GM12878 (cell line): Measurements from ENCODE around the gene WIPF1. TPM values are rescaled to one million over a fixed set of nuclear protein-coding genes. Genes with fewer than 3 reads are reported as not detected.

Source experiments
- ATAC-seq: fragments of 200-7000 bp; cut with Tn5 transposase; 3 replicates; pipeline ENCODE4 v1.9.1; 2020; ENCODE audit warnings: mild to moderate bottlenecking, moderate library complexity
- BruUV-seq: library from RNA; stranded (reverse); fragments of 400-500 nt; replicated peaks from 2 replicates; lab custom pipeline; 2021; lab: Mats Ljungman, UMichigan
- CTCF ChIA-PET: fragments of 300-600 bp; sonication (Branson Sonifier 250); formaldehyde crosslinking; extraction: SDS; loops from one replicate; lab custom pipeline; 2021; ENCODE audit warnings: inconsistent platforms; lab: Yijun Ruan, JAX
- POLR2A ChIA-PET: fragments of 350-600 bp; formaldehyde crosslinking; extraction: SDS; loops from one replicate; lab custom pipeline; 2021; ENCODE audit warnings: inconsistent platforms; lab: Charles Lee
- RAD21 ChIA-PET: fragments of 300-600 bp; sonication (Branson Sonifier 250); formaldehyde crosslinking; loops from one replicate; lab custom pipeline; 2023; ENCODE audit warnings: antibody characterized with exemption; ENCODE audit not compliant: unreplicated experiment; lab: Charles Lee
- SMC1A ChIA-PET: fragments of 300-600 bp; sonication (Branson Sonifier 250); formaldehyde crosslinking; loops from one replicate; lab custom pipeline; 2023; ENCODE audit not compliant: unreplicated experiment, uncharacterized antibody; lab: Charles Lee
- DNase-seq: peaks from one replicate; pipeline ENCODE4 v3.0.0-alpha.2; 2011; ENCODE audit warnings: low read depth, low spot score
- FAIRE-seq: peaks from 3 replicates; lab custom pipeline; 2011; peaks lifted over from hg19 to GRCh38; lab: Jason Lieb, UNC
- H2AFZ ChIP-seq: 2 replicates; pipeline ENCODE4 v1.6.0; 2011; ENCODE audit warnings: low read depth, low read length, control low read depth; ENCODE audit not compliant: control insufficient read depth
- H3K27ac ChIP-seq: 2 replicates; pipeline ENCODE4 v1.5.1; 2011; ENCODE audit warnings: control low read depth; ENCODE audit not compliant: control insufficient read depth, insufficient read depth
- H3K27me3 ChIP-seq, 2 experiments: replicated peaks in 1 of 2; 2 replicates each; pipeline versions ENCODE4 v1.6.0 to v1.6.1; 2011; ENCODE audit warnings: low read length in 1 of 2; ENCODE audit not compliant: control insufficient read depth in 2 of 2, insufficient read depth in 2 of 2
- H3K36me3 ChIP-seq, 2 experiments: 2 replicates each; pipeline ENCODE4 v1.5.1; 2011; ENCODE audit warnings: low read length in 1 of 2; ENCODE audit not compliant: control insufficient read depth in 2 of 2, insufficient read depth in 2 of 2
- H3K4me1 ChIP-seq: 2 replicates; pipeline ENCODE4 v1.6.1; 2011; ENCODE audit warnings: mild to moderate bottlenecking, low read length, moderate library complexity, mixed read lengths; ENCODE audit not compliant: control insufficient read depth, insufficient read depth
- H3K4me2 ChIP-seq: 2 replicates; pipeline ENCODE4 v1.6.0; 2011; ENCODE audit warnings: control low read depth; ENCODE audit not compliant: control insufficient read depth, insufficient read depth
- H3K4me3 ChIP-seq: fragments of 200-600 bp; sonication (generic); 2 replicates; pipeline ENCODE4 v1.5.1; 2016
- H3K79me2 ChIP-seq: 2 replicates; pipeline ENCODE4 v1.6.0; 2011; ENCODE audit warnings: low read length; ENCODE audit not compliant: control insufficient read depth, insufficient read depth
- H3K9ac ChIP-seq: 2 replicates; pipeline ENCODE4 v1.8.0; 2011; ENCODE audit warnings: low read length, control low read depth, mixed read lengths; ENCODE audit not compliant: control insufficient read depth, insufficient read depth
- H3K9me3 ChIP-seq: replicated peaks from 3 replicates; pipeline ENCODE4 v1.5.1; 2011; ENCODE audit warnings: mild to moderate bottlenecking, low read length; ENCODE audit not compliant: control insufficient read depth, insufficient read depth
- H4K20me1 ChIP-seq: 2 replicates; pipeline ENCODE4 v1.6.0; 2011; ENCODE audit not compliant: control insufficient read depth, insufficient read depth
- CHD4 ChIP-seq: fragments of 200-600 bp; sonication (generic); IDR thresholded peaks from 2 replicates; pipeline ENCODE4 v1.6.1; 2016; ENCODE audit warnings: mild to moderate bottlenecking
- FOS ChIP-seq: IDR thresholded peaks from 3 replicates; pipeline ENCODE4 v1.6.1; 2011; ENCODE audit warnings: borderline replicate concordance; ENCODE audit not compliant: insufficient read length; ENCODE audit errors: extremely low read depth
- MEF2A ChIP-seq: IDR thresholded peaks from 2 replicates; pipeline ENCODE4 v1.6.1; 2011; ENCODE audit warnings: low read depth, mild to moderate bottlenecking, low read length, moderate library complexity; ENCODE audit not compliant: insufficient read depth
- NR2C1 ChIP-seq: fragments of 450-650 bp; IDR thresholded peaks from 2 replicates; pipeline ENCODE4 v1.6.1; 2017; ENCODE audit warnings: antibody characterized with exemption, mild to moderate bottlenecking, moderate library complexity
- RBBP5 ChIP-seq: fragments of 200-600 bp; sonication (generic); conservative IDR thresholded peaks from 2 replicates; pipeline ENCODE4 v1.6.1; 2016
- ZNF622 ChIP-seq: fragments of 450-650 bp; IDR thresholded peaks from 2 replicates; pipeline ENCODE4 v1.6.1; 2017; ENCODE audit warnings: mild to moderate bottlenecking, inconsistent platforms
- WGBS: methylation state at CpG from one replicate; pipeline ENCODE4 v1.1.6; 2016; ENCODE audit warnings: low lambda C conversion rate; ENCODE audit not compliant: insufficient replicate concordance, insufficient coverage; ENCODE audit errors: missing lambda C conversion rate; 5-methylcytosine and 5-hydroxymethylcytosine counted together
- in situ Hi-C: fragments of 300-500 bp; cut with MboI; formaldehyde crosslinking; loops from 9 replicates; pipeline ENCODE4 v1.14.3; 2018; ENCODE audit warnings: mixed read lengths
- intact Hi-C: fragments of 100-400 bp; cut with micrococcal nuclease; formaldehyde crosslinking; loops from one replicate; pipeline ENCODE4 v1.14.2; 2022; ENCODE audit not compliant: unreplicated experiment
- polyA plus RNA-seq, 11 experiments: library from polyadenylated mRNA; depleted of rRNA in 4 of 11; unstranded in 6 of 11; stranded (reverse) in 5 of 11; fragments of >200 nt; fragmentation: Nextera tagmentation in 4 of 11; fragmentation: Illumina TruSeq in 1 of 11; extraction: Ambion mirVana in 4 of 11; extraction: Trizol in 1 of 11; gene quantifications; 1 replicate in 1 of 11; 2 replicates in 10 of 11; pipeline versions ENCODE4 v1.2.1 to v1.2.3, GENCODE V29; 2011 to 2016; ENCODE audit warnings: inconsistent platforms in 2 of 11, missing spikeins in 2 of 11, low read depth in 1 of 11
- total RNA-seq, 4 experiments: library from RNA; depleted of rRNA in 3 of 4; stranded (reverse); fragments of >200 nt in 3 of 4; fragmentation: Illumina TruSeq in 1 of 4; extraction: Trizol in 1 of 4; gene quantifications; 2 replicates each; pipeline versions ENCODE4 v1.2.1 to v1.2.3, GENCODE V29; 2013 to 2021
- TF ChIP-seq, protein P1 (sequence below): fragments of 450-650 bp; formaldehyde crosslinking; IDR thresholded peaks from 2 replicates; pipeline ENCODE4 v1.4.0; 2020; ENCODE audit warnings: mild to moderate bottlenecking, moderate library complexity
- TF ChIP-seq, protein P2 (sequence below): fragments of 450-650 bp; IDR thresholded peaks from 2 replicates; pipeline ENCODE4 v1.6.1; 2014; ENCODE audit warnings: mild to moderate bottlenecking

WIPF1 gene
- total and polyA plus RNA-seq, 10 of the 15 experiments (the other 5 are each of a cell fraction or from before 2014, with no cell fraction given): 23.1 to 188 (median 68.9) TPM

DNA sequence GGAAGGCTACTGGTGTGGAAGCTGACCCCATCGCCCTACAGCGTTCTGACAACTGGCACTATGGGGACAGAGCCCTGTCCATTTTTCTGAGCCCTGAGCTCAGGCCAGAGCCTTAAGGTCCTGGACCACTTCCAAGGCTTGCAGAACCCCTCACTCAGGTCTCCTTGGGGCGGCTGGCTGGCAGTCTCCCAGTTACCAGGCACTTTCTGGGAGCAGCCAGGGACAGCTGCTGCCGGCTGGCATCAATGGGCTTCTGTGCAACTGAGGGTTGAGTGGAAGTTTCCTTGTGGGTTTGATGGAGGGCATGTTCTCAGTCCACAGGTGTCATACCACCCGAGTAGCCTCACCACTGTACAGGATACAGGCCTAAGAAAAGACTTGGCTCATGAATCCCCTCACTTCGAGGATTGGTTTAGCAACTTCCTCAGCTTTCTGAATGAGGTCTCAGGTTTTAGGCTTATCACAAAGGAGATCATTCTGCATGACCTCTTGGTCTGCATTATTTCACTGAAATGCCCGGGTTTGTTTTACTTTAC, 27.4 kb upstream of the WIPF1 start:
- Histone ChIP-seq H3K4me2 (no peak overlapping the region), H3K9ac (no peak overlapping the region), H3K27me3 (no peaks in the 10 kb centered on the region), H4K20me1 (no peaks in the 10 kb centered on the region), H3K36me3 (peaks cover 1 to 10% of the 10 kb centered on the region in 2 experiments; a peak in 2 of 4 replicates), H3K79me2 (no peaks in the 10 kb centered on the region; the same call in 1 of the 2 replicates), H3K27ac (no peak overlapping the region), H3K9me3 (no peaks in the 10 kb centered on the region), H3K4me3 (no peak overlapping the region), H2AFZ (no peak overlapping the region), H3K4me1 (no peaks in the 10 kb centered on the region; the same call in 1 of the 2 replicates)
- no peak for FAIRE-seq
- ATAC-seq: no peak
- intact Hi-C loops: no loop called here
- ChIA-PET SMC1A (interaction anchor here (0.6 to 16.0 kb wide), 4 partner anchors 9 to 48 kb away, joined by 3 to 512 read pairs (median 17); partner anchors contain the start of gene WIPF1), CTCF (interaction anchor here (1.4 to 2.6 kb wide), 2 partner anchors 9 to 27 kb away, joined by 4 to 9 read pairs; partner anchors contain the start of gene WIPF1), RAD21 (interaction anchor here (1.4 kb wide), 1 partner anchor 31 kb away, joined by 3 read pairs; no protein-coding TSS in a partner anchor), POLR2A (interaction anchor here (1.6 to 3.5 kb wide), 4 partner anchors 8 to 61 kb away, joined by 4 to 27 read pairs (median 10); no protein-coding TSS in a partner anchor)
- in situ Hi-C loops: no loop called here
- BruUV-seq: no TSS peak
- 90% methylated on average over 7 of the region's 7 CpGs for WGBS
- DNase-seq: no peak
- TF ChIP-seq, protein P1, sequence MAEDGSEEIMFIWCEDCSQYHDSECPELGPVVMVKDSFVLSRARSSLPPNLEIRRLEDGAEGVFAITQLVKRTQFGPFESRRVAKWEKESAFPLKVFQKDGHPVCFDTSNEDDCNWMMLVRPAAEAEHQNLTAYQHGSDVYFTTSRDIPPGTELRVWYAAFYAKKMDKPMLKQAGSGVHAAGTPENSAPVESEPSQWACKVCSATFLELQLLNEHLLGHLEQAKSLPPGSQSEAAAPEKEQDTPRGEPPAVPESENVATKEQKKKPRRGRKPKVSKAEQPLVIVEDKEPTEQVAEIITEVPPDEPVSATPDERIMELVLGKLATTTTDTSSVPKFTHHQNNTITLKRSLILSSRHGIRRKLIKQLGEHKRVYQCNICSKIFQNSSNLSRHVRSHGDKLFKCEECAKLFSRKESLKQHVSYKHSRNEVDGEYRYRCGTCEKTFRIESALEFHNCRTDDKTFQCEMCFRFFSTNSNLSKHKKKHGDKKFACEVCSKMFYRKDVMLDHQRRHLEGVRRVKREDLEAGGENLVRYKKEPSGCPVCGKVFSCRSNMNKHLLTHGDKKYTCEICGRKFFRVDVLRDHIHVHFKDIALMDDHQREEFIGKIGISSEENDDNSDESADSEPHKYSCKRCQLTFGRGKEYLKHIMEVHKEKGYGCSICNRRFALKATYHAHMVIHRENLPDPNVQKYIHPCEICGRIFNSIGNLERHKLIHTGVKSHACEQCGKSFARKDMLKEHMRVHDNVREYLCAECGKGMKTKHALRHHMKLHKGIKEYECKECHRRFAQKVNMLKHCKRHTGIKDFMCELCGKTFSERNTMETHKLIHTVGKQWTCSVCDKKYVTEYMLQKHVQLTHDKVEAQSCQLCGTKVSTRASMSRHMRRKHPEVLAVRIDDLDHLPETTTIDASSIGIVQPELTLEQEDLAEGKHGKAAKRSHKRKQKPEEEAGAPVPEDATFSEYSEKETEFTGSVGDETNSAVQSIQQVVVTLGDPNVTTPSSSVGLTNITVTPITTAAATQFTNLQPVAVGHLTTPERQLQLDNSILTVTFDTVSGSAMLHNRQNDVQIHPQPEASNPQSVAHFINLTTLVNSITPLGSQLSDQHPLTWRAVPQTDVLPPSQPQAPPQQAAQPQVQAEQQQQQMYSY (CRISPR knock-in tag): no peak
- TF ChIP-seq NR2C1: no peak
- TF ChIP-seq ZNF622: no peak
- no peak for TF ChIP-seq FOS
- no peak for TF ChIP-seq RBBP5
- TF ChIP-seq CHD4: no peak
- TF ChIP-seq, protein P2, sequence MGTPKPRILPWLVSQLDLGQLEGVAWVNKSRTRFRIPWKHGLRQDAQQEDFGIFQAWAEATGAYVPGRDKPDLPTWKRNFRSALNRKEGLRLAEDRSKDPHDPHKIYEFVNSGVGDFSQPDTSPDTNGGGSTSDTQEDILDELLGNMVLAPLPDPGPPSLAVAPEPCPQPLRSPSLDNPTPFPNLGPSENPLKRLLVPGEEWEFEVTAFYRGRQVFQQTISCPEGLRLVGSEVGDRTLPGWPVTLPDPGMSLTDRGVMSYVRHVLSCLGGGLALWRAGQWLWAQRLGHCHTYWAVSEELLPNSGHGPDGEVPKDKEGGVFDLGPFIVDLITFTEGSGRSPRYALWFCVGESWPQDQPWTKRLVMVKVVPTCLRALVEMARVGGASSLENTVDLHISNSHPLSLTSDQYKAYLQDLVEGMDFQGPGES: no peak
- TF ChIP-seq MEF2A: no peak
